ENCODE data around the gene GCK.
"Not testable (repeated sequence)": the region's sequence is repeated elsewhere in the genome, so short reads cannot be mapped to it uniquely, and the experiment has no call there.

GCK gene

GRCh38 chr7:44176486-44176885 lies 12.8 kb downstream of the GCK start:
- DNase-seq, result no peak

GRCh38 chr7:44175730-44176129 lies 13.5 kb downstream of the GCK start:
- no peak for DNase-seq

DNA sequence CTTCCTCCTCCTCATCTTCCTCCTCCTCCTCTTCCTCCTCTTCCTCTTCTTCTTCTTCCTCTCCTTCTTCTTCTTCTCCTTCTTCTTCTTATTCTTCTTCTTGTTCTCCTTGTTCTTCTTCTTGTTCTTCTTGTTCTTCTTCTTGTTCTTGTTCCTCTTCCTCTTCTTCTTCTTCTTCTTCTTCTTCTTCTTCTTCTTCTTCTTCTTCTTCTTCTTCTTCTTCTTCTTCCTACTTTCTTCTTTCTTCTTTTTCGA lies 14.6 kb downstream of the GCK start:
- DNase-seq, result not testable (repeated sequence)

DNA sequence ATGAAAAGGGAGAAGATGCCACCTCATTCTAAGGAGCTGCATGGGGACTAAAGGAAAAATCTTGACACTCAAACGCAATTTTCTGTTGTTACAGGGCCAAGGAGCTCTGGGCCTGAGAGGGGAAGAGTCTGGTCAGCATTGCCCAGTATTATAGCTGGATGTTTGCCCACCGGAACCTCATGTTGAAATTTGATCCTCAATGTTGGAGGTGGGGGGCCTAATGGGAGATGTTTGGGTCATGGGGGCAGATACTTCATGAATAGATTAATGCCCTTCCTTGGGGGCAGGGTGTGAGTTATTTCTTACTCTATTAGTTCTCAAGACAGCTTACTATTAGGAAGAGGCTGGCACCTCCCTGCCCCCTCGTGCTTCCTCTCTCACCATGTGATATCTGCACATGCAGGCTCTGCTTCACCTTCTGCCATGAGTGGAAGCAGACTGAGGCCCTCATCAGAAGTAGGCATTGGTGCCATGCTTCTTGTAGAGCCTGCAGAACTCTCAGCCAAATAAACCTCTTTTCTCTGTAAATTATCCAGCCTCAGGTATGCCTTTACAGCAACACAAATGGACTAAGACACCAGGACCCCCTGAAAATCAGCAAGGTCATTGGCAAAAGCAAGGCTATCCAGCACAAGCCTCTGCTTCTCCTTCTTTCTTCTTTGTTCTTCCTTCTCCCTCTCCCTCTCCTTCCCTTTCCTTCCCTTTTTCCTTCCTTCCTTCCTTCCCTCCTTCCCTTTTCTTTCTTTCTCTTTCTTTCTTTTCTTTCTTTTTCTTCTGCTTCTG lies 15.1 kb downstream of the GCK start:
- DNase-seq, result no peak

GRCh38 chr7:44172803-44173424 lies 16.3 kb downstream of the GCK start:
- no peak for DNase-seq

- no peak for DNase-seq
These were observed 16.9 kb downstream of the GCK start for GRCh38 chr7:44172352-44172751.

- not testable (repeated sequence) for DNase-seq
These were observed 17.3 kb downstream of the GCK start for GRCh38 chr7:44171901-44172300.

- DNase-seq, result no peak
These were observed 21.3 kb downstream of the GCK start for GRCh38 chr7:44167920-44168319.

DNA sequence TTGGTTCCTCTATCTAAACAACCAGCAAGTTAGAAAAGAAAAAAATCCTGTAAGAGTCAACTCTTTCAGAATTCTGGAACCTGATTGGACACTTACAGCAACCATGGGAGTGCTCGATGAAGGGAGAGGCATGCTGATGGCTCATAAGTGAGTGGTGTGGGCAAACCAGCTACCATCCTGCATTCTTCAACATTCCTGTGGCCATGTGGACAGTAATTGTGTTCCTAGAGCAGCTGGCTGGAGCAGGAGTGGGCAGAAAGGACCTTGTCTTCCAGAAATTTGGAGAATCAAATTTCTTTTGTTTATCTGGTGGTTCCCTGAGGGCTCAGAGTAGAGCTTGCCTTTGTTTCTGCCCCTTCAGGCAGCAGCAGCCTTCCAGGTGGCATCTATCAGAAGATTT lies 25.6 kb downstream of the GCK start:
- DNase-seq, result no peak

- no peak for DNase-seq
These were observed 26.3 kb downstream of the GCK start for GRCh38 chr7:44162785-44163395.

- no peak for DNase-seq
These were observed 27.1 kb downstream of the GCK start for GRCh38 chr7:44162179-44162578.

GRCh38 chr7:44161371-44161770 lies 27.9 kb downstream of the GCK start:
- no peak for DNase-seq

GRCh38 chr7:44159824-44160630 lies 29.2 kb downstream of the GCK start:
- DNase-seq, result no peak

GRCh38 chr7:44158873-44159631 lies 30.2 kb downstream of the GCK start:
- no peak for DNase-seq

- DNase-seq, result no peak
These were observed 31.0 kb downstream of the GCK start for GRCh38 chr7:44158096-44158872.

DNA sequence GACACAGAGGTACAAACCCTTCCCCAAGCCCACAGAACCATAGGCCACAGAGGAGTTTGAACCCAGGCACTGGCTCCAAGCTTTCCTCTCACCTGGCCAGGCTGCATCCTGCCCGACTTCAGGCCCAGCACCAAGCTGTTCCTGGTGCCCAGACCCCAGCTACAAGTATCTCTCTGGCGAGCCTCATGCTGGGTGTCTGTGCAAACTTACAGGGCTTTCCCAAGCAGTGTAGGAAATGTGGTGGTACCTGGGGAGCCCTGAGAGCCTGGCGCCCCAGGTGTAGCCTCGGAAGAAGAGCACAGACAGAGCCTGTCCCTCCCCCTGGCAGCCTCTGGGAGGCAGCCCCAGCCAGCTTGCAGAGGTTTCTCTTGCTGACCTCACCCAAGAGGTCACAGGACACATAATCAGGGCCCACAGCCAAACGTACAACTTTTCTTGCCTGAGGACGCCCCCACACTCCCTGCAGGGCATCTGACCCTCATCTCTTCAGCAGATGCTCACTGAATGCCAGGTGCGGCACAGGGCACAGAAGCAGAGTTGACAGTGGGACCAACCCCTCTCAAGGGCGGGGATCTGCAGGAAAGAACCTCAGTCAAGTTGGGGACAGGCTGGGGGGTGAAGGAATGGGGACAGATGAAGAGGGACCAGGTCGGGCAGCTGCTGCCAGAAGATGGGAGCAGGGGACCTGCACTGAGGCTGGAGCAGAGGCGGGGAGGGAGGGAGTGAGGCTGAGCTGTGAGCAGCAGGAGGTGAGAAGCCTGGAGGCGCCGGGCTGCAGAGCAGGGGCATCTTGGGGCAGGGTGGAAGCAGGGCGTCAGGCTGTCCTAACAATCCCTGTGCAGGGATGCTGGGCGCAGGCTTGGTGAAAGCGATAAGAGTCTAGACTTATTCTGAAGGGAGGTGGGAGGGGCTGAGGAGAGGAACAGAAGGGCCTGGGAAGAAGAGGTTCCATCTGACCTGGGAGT lies 31.8 kb downstream of the GCK start:
- no peak for DNase-seq

DNA sequence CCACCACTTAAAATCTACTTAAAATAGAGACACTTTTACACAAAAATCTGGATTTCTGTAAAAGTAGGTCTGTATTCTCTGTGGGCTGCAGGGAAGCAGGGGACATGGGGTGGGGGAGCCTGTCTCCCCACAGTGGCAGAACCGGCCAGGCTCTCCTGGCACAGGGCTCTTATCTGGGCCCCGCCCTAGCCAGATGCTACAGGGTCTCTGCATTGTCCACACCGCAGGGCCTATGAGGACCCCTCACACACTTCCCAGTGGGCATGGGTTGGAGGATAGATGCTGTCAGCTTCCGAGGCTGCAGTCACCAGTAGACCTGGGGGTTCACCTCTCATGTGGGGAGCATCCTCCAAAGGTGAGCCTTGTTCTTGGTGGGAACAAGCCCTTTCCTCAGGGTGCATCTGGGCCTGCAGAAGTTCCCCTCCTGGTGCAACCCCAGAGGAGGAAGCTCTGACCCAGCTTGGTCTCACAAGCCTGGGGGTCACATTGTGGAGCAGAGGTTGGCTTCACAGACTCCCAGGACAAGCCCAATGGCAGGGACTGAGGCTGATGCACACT lies 32.7 kb downstream of the GCK start:
- DNase-seq, result no peak

DNA sequence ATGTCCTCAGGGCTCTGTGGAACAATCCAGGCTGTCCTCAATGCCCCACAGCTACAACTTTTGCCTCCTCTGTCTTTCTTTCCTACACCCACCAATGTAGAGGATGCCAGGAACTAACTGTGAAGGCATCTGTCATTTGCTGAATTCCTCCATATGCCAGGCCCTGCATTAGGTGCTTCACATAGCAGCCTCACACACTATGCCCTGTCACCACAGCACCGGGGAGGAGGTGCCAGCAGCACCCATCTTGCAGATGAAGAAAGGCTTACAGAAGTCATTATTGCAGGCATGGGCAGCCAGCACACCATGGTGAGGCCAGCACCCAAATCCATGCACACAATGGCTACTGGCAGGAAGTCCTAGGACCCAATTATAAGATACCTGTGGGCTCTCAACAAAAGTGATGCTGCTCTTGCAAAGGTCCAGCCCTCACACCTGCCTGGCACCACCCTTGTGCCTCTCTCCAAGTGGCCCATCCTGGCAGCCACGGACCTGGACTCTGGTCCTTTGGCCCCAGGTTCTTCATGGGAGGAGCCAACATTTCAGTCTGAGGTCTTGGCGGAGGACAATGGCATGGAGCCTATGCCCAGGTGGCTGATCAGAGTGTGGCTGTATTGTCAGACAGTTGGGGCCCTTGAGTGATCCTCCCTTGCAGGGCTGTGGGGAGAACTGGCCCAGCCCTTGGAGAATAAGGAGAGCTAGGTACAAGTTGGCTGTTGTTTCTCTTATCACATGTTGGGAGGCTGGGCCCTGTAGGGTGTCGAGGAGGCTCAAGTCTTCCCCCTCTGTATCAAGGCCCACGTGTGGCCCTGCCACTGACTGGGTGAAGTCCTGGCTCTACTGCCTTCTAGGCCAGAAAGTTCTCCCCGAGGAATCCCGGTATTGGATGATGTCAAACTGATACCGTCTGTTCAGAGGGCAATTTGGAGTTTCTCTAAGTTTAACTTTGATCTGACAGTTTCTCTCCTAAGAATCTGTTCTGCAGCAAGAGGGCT lies 33.8 kb downstream of the GCK start:
- DNase-seq, result no peak

- DNase-seq, result no peak
These were observed 34.5 kb downstream of the GCK start for GRCh38 chr7:44154703-44155102.

Measured in activated CD4-positive, alpha-beta T cell treated with anti-CD3 and anti-CD28 coated beads for 1 hour (primary cell).